DMS79 treated with DMSO at 0.1 percent for 48 hours (cell line): ENCODE measurements around the gene C1QTNF12.
"Not testable (repeated sequence)": the region's sequence is repeated elsewhere in the genome, so short reads cannot be mapped to it uniquely, and the experiment has no call there.

Source experiments
- DNase-seq: peaks from one replicate; lab custom pipeline; 2025; lab: John Stamatoyannopoulos, UW

The C1QTNF12 gene

DNA sequence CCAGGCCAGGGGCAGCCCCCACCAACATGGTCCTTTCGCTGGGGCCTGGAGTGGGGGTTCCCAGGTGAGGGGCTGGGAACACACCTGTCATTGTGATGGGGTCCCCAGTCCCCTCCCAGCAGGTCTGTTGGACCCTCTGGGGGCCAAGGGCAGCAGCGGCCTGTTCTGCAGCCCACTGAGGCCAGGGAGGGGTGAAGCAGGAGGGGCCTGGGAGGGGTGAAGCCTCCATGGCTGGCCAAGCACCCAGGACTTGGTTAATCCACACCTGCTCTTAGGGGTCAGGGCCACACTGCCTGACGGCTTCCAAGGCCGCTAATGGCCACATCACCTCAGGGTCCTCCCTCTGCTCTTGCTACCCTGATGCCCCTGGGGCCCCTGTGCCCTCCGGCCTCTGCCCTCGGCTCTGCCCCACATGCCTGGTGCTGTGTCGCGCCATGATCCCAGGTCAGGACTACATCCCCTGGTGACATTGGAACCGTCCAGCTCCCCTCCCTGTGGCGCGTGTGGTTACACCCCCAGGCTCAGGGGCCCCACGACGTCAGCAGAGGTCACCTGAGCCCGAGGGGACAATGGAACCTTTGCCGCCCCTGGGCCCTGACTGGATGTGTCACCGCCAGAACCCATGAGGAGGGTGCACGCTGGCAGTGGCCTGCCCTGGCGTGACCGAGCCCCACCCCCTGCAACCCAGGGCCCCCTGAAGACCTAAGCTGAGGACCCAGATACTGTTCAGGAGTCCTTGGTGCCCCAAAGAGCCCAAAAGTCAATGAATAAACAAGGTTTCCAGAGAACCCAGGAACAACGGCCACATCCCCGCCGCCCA is 47.2 kb downstream of the C1QTNF12 start:
- DNase-seq: no peak

DNA sequence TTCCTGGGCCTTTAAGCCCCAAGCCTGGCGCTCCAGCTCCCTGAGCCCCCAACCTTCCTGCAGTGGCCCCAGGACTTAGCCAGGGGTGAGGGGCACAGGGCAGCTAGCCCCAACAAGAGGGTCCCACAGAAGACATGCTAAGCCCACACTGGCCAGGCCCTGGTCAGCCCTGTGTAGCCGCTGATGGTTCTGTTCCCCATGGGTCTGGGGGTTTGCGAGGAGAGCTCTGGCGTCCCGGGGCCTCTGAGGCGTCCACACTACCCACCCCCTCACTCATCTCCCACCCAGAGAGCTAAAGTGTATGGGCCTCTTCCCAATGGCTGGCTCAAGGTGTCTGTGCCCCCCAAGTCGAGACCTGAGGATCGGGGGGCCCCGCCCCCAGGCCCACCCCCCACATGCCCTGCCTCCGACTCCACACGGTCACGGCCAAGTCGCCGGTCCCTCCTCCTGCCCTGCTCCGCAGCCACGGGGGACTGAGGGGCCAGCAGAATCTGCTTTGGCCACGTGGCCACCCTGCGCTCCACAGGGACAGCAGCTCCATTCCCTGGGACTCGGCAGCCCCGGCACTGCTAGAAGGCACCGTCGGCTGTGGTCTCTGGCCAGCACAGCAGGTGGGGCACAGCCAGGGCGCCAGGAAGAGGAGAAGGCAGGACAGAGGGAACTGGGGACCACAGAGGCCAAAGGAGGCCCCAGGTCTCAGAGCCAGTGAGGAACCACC is 47.9 kb downstream of the C1QTNF12 start:
- no peak for DNase-seq

DNA sequence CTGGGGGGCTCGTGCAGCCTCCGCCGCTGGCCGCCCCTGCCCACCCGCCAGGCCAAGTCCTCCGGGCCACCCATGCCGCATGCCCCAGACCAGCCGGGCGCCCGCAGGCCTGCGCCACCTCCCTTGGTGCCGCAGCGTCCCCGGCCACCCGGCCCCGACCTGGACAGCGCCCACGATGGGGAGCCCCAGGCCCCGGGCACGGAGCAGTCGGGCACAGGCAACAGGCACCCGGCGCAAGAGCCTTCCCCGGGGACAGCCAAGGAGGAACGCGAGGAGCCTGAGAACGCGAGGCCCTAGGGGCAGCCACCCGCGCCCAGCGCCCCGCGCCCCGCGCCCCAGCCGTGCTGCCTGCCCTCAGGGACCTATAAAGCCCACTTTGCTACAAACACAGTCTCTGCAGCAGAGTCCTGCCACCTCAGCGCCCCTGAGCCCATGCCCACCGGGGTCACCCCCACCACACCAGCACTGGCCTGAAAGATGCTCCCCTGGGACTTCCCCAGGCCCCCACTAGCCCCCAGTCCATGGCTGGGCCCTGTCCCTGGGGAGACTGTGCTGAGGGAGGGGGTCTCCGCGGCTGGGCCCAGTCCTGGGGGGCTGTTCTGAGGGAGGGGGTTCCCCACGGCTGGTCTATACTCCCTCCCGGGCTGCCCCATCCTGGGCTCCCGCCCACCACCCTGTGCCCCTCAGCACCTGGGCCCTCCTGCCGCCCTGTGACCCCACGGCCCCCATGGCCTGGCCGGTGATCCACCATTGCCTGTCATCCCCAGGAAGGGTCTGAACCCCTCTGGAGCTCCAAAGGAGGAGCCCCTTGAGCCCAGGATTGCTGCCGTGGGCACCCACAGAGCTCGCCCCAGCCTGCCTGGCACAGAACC is 48.7 kb downstream of the C1QTNF12 start:
- DNase-seq: no peak

DNA sequence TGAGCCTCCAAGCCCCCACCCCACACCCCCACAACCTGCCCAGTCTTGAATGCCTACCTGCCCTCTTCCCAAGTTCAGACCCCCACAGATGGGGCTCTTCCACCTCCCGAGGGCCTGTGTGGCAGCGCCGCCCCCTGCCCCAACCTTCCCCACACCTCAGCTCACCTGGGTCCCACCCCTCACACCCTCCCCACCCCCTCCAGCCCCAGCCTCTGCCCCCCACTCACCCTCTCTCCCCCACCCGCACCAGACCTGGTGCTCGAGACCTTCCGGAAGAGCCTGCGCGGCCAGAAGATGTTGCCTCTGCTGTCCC is 49.4 kb downstream of the C1QTNF12 start:
- DNase-seq: no peak

DNA sequence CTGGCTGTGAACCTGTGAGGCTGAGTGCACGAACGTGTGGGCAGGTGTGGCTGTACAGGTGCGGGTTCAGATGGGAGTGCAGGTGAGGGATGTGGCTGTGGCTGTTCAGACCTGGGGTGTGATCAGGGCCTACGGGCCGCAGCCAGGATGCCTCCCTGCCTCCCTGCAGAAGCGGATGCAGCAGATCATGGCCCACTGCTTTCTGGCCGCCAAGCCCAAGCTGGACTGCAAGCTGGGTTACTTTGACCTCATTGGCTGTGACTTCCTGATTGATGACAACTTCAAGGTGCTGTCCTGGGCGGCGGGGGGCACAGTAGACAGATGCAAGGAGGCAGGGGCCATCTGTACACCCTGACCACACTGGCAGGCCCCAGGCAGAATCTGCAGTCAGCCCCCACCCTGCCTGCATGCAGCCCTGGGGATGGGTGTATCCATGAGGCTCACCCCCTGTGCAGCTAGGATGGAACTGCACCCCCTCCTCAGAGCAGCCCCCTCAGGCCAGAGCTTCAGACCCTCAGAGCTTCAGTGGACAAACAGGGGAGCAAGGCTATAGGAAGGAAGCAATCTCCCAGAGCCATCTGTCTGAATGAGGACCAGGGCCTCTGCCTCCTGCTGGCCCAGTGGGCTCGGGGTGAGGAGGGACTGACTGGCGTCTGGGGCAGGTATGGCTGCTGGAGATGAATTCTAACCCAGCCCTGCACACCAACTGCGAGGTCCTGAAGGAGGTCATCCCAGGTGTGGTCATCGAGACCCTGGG is 49.9 kb downstream of the C1QTNF12 start:
- no peak for DNase-seq

DNA sequence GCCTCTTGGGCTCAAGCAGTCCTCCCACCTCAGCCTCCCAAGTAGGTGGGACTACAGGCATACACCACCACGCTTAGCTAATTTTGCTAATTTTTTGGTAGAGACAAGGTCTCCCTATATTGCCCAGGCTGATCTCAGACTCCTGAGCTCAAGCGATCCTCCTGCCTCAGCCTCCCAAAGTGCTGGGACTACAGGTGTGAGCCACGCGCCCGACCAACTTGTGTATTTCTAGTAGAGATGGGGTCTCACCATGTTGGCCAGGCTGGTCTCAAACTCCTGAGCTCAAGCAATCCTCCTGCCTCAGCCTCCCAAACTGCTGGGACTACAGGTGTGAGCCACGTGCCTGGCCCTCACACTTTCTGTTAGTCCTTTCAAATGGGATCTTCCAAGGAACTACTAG is 50.8 kb downstream of the C1QTNF12 start:
- not testable (repeated sequence) for DNase-seq

DNA sequence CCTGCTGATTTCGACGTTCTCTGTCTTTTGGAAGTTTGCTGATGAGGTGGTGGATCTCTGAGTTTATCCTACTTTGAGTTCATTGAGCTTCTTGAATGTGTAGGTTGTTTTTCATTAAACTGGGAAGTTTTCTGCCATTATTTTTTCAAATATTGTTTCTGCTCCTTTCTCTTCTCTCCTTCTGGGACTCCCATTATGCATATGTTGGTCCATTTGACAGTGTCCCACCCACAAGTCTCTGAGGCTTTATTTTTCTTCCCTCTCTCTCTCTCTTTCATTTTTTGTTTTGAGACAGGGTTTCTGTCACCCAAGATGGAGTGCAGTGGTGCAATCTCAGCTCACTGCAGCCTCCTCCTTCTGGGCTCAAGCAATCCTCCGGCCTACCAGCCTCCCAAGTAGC is 51.8 kb downstream of the C1QTNF12 start:
- DNase-seq: no peak
